NCI-H128 (cell line): ENCODE measurements around the gene OR2V1.
"Not testable (repeated sequence)": the region's sequence is repeated elsewhere in the genome, so short reads cannot be mapped to it uniquely, and the experiment has no call there.

ENCODE experiments used
- DNase-seq: peaks from one replicate; lab custom pipeline; 2025; ENCODE audit not compliant: unreplicated experiment; lab: John Stamatoyannopoulos, UW

The OR2V1 gene

DNA sequence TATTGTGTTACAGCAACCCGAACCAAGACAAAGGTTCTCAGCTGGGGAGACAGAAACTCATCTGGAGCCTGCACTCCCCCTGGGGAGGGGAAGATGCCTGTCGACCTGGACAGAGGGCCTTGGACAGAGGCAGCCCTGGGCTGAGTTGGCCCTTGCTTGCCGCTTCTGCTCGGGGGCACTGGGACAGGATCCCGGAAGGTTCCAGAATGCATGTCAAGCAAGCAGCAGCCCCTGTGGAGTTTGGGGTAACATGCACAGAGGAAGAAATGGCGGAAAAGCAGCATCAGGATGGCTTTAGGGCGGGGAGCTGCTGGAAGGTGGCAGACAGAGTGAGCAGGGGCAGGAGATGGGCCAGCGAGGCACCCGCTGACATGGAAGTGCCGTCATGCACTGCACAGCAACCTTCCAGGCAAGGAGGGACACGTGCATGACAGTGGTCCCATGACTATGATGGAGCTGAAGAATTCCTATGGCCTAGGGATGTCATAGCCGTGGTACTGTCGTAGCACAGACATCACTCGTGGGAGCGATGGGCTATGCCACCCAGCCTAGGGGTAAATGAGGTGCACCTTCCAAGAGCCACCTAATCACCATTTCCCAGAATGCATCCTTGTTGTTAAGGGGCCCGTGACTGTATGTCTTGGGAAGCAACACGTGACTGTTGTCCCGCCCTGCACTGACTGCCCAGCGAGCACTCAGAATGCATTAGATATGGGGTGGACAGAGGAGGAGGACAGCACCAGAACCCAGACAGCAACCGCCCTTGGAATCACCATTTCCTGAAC, 26.2 kb downstream of the OR2V1 start:
- DNase-seq, result not testable (repeated sequence)

DNA sequence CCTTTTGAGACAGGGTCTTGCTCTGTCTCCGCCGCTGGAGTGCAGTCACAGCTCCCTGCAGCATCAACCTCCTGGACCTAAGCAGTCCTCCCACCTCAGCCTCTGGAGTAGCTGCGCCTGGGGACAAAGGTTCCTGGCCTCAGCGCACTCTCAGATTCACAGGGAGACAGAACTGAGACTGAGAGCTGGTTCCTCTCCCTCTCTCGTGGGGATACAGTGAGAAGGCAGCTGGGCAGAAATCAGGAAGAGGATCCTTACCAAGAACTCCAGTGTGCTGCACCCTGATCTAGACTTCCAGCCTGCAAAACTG, 26.8 kb downstream of the OR2V1 start:
- not testable (repeated sequence) for DNase-seq

DNA sequence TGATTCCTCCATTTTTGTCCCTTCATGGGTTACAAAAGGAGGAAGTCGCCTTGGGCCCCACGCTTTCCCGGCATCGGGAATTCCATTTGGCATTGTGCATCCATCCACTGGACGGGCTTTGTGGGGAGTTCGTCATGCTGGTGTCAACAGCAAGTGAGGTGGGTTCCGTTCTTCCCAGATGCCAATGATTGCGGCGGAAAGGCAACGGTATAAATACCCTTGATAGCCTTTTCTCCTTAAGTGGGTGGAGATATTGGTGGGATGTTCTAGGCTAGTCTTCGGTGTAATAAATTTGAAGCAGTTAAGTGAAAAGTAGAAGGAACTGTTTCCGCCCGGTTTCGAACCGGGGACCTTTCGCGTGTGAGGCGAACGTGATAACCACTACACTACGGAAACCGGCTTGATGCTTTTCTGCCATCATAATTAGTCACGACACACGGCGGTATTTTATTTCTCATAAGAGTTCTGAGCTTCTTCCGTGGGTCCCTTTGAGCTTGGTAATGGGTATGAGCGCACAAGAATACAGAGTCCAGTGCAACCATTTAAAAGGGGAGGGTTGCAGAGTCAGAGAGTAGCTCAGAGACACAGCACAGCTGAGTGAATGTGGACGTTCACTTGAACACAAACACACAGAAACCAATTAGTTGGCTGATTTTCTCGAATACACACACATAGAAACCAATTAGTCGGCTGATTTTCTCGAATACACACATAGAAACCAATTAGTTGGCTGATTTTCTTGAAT, 28.9 kb downstream of the OR2V1 start:
- not testable (repeated sequence) for DNase-seq

DNA sequence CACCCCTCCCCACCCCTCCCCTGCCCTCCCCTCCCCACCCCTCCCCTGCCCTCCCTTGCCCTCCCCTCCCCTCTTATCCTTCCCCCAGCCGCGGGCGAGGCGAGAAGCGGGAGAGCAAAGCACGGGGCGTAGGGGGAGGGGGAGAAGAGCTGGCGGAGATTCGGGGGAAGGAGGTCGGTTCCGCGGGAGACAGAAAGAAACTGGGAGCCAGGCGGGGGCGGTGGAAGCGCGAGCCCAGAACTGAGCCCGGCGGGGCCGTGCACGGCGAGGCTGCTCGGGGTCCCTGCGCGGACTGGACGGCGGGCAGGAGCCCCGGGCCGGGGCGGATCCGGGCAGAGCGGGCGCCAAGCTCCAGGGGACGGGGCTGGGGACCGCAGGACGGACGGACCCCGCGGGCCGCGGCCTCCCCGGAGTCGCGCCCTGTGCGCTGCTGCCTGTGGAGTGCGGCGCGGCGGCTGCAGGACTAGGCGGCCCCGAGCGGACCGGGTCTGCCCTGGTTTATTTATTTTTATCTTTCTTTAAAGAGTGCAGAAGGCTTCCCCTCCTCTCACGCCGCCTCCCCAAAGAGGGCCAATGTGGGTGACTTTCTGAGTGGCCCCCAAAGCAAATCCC, 29.8 kb downstream of the OR2V1 start:
- DNase-seq, result not testable (repeated sequence)

DNA sequence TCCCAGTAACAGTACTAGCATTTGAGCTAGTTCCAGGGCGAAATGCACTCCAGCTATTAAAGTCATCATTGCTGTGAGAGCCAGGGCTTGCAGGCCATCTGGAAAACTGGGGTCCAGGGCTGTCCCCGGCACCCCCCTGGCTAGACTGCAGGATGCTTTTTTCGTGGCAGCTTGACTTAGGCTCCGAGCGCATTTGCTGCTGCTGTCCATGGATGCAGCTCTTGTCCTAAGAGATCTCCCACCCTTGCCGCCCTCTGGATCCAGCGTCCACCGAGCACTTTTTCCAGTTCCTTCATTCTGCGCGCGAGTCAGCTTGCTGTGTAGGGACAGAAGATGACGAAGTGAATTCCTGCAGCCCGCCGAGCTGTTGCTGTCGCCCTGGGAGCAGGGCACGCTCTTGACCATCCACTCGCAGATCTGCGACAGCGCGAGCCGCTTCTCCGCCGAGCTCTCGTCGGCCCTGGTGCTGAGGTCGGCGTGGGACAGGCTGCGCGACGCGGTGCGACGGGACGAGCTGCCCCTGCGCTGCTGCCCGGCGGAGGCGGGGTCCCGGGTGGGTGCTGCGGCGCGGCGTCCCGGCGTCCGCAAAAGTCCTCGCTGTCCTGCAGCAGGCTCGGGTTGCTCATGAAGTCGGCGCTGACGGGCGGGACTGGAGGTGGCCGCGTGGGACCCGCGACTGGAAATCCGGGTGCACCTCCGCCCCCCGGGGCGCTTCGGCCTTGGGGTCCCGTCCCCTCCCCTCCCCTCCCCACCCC, 30.7 kb downstream of the OR2V1 start:
- DNase-seq, result no peak

DNA sequence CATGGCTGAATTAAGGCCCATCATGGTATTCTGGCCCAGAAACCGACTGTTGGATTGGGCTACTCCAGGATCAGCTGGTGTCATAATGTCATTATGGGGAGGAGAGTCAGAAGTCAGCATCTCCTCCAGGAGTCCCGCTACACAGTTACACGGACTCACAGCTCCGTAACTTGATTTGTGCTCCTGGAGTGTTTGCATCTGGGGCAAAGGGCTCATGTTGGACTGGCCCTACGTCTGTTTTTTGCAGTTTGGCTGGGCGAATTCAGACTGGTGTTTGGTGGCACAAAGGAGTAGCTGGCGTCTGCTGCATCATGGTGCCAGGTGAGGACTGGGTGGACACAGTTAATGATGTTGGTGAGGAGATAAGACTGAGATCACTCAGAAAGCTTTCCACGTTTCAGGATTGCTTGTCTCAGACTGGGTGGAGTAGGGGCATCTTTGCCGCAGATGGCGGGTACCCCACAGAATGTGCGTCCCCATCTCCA, 31.3 kb downstream of the OR2V1 start:
- DNase-seq, result no peak

DNA sequence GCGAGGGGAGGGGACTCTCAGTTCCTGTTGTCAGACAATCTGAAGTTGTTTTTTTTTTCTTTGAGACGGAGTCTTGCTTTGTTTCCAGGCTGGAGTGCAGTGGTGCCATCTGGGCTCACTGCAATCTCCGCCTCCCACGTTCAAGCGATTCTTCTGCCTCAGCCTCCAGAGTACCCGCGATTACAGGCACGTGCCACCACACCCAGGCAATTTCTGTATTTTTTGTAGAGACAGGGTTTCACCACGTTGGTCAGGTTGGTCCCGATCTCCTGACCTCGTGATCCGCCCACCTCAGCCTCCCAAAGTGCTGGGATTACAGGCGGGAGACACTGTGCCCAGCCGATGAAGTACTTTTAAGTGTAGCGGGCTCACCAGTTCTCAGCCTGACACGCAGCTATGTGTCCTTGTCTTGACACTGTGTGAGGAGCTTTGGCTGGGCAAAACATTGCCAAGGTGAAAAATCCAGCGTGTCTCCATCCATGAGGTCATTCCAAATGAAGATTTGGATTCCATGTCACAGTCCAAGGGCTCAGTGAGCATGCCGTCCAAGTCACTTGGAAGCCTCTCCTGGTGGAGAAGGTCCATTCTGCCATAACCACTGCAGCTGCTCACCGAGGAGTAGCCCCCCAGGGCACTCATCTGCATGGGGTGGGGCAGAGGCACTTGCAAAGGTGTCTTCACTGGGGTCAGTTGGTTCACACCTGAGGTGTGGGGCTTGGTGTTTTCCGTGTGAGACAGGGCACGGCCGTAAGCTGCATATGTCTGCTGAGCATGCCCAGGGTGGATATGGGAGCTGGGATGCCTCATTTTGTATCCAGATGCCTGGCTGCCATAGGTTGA, 32.0 kb downstream of the OR2V1 start:
- DNase-seq, result no peak

DNA sequence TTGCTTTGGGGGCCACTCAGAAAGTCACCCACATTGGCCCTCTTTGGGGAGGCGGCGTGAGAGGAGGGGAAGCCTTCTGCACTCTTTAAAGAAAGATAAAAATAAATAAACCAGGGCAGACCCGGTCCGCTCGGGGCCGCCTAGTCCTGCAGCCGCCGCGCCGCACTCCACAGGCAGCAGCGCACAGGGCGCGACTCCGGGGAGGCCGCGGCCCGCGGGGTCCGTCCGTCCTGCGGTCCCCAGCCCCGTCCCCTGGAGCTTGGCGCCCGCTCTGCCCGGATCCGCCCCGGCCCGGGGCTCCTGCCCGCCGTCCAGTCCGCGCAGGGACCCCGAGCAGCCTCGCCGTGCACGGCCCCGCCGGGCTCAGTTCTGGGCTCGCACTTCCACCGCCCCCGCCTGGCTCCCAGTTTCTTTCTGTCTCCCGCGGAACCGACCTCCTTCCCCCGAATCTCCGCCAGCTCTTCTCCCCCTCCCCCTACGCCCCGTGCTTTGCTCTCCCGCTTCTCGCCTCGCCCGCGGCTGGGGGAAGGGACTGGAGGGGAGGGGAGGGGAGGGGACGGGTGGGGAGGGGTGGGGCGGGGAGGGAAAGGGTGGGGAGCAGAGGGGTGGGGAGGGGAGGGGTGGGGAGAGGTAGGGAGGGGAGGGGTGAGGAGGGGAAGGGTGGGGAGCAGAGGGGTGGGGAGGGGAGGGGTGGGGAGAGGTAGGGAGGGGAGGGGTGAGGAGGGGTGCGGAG, 33.0 kb downstream of the OR2V1 start:
- not testable (repeated sequence) for DNase-seq

DNA sequence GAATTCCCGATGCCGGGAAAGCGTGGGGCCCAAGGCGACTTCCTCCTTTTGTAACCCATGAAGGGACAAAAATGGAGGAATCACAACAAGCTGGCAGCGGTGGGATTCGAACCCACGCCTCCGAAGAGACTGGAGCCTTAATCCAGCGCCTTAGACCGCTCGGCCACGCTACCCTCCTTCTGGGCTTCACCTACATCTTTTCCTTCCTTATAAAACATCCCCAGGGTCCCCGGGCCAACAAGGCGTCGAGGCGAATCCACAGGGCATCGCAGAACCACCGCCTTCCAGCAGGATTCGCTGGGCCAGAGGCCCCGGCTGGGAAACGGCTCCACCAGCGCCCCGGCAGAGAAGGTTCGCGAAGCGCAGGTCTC, 33.6 kb downstream of the OR2V1 start:
- DNase-seq, result not testable (repeated sequence)

DNA sequence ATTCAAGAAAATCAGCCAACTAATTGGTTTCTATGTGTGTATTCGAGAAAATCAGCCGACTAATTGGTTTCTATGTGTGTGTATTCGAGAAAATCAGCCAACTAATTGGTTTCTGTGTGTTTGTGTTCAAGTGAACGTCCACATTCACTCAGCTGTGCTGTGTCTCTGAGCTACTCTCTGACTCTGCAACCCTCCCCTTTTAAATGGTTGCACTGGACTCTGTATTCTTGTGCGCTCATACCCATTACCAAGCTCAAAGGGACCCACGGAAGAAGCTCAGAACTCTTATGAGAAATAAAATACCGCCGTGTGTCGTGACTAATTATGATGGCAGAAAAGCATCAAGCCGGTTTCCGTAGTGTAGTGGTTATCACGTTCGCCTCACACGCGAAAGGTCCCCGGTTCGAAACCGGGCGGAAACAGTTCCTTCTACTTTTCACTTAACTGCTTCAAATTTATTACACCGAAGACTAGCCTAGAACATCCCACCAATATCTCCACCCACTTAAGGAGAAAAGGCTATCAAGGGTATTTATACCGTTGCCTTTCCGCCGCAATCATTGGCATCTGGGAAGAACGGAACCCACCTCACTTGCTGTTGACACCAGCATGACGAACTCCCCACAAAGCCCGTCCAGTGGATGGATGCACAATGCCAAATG, 34.1 kb downstream of the OR2V1 start:
- not testable (repeated sequence) for DNase-seq

DNA sequence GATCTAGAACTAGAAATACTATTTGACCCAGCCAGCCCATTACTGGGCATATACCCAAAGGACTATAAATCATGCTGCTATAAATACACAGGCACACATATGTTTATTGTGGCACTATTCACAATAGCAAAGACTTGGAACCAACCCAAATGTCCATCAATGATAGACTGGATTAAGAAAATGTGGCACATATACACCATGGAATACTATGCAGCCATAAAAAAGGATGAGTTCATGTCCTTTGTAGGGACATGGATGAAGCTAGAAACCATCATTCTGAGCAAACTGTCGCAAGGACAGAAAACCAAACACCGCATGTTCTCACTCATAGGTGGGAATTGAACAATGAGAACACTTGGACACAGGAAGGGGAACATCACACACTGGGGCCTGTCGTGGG, 35.8 kb downstream of the OR2V1 start:
- not testable (repeated sequence) for DNase-seq

DNA sequence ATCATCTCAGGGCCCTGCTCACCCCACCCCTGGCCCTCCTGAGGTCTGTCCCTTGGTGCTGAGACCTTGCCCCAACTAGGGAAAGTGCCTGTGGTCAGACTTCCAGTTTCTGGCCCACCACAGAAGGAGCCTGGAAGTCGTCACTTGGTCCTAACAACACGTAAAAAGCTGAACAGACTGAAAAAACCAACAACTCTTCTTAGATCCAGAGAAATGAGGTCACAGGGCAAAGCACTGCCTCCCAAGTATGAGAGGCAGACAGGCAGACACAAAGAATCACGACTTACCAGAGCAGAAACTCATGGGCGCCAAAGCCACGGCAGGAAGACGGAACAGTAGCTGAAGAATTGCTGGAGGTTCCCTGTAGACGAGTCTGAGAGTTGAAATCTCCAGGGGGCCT, 38.5 kb downstream of the OR2V1 start:
- no peak for DNase-seq

DNA sequence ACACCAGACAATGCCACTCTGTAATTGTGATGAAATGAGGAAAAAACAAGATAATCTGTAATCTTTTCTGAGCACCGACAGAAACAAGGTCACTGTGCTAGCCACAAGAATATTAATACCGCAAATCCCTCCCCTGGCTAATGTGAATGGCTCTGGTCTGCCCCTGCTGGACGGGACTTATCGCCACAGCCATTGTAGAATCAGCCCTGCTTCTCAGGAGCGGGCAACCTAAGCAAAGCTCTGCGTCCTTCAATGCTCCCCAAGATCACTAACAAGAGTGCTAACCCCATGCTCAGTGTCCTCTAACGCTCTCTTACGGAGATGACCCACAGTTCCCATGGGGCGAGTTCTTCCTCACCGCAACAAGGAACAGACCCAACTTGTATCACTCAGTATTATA, 42.7 kb downstream of the OR2V1 start:
- no peak for DNase-seq

DNA sequence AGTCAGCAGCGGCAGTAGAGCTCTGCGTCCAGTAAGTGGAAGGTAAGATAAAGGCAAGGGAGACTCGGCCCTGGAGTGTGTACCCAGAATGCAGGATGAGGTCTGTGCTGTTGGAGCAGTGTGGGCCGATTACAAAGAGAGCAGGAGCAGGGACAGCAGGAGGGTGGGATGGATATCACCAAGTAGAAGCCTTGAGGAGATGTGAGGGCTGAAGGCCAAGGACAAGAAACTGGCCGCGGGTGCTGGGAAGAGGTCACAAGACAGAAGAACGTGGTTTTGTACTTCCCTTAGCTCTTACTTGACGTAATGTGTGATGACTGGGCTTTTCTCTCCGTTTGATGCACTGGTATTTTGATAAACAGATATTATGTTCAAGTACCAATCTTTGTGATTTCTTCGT, 43.7 kb downstream of the OR2V1 start:
- DNase-seq, result no peak

DNA sequence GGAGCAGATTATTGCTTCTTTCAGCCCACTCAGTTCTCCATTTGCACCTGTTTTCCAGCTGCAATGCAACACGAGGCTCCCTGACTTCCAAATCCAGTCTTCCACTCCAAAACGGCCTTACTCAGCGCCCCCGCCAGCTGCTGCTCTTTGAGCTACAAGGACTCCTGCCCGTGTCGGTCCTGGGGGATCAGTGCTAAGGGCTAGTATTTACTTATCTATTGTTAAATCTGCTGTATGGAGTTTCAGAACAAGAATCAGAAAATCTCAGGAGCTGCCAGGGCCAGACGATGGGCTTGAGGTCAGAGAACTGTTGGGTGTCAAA, 44.1 kb downstream of the OR2V1 start:
- no peak for DNase-seq

DNA sequence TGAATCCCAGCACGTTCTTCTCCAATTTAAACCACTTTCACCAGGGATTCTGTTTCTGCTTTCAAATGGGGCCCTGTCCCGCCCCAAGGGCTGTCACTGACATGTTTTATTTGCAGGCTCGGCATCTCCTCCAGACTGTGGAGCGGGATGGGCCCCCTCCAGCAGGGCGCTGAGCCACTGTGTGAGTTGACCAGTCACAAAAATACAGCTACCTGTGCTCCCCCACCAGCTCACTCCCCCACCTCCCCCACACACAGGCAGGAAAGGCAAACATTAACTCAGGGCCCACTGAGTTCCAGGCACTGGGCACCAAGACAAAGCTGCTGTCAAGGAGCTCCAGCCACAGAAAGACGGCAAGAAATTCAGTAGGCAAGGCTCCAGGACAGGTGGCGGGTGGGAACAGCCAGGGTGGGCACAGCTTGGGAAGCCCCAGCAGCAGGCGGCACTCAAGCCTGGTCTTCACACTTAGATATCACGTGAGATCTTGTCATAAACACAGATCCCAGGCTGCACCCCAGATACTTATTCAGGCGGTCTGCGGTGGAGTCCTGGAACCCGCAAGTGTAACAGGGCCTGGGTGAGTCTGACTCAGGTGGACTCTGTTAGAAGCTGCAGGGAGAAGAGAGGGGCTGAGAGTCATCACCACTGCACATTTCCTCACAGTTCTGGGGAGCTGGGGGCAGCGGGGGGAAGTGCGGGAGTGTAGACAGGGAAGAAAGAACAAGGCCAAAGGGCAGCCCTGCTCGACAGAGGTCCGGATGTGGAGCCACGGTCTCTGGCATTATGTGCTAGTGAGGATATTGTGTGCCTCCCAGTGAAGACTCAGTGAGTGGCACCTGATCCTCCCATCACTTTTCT, 44.7 kb downstream of the OR2V1 start:
- DNase-seq, result no peak

DNA sequence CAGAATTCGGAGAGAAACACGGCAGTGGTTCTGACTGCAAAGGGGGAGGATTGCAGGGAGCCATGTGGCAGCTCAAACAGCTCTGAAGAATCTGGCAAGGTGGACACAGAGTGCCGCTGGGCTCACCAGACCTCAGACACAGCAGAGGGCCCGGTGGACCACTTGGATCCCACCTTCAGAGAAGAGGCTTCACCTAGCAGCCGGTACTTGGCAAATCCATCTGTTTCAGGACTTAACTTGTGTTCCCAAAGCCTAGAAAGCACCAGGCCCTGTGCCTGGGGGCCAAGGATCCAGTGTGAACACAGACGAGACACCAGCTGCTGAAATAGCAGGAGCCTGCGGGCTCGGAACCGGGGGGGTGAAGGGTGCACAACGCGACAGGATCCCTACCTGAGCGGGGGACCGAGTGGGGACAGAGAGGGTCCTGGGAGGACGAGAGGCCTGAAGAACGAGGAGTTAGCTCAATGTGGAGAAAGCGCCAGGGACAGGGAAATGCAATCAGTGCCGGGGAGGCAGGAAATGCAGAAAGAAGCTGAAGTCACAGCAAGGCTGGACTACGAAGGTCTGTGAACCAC, 46.3 kb downstream of the OR2V1 start:
- DNase-seq, result no peak

DNA sequence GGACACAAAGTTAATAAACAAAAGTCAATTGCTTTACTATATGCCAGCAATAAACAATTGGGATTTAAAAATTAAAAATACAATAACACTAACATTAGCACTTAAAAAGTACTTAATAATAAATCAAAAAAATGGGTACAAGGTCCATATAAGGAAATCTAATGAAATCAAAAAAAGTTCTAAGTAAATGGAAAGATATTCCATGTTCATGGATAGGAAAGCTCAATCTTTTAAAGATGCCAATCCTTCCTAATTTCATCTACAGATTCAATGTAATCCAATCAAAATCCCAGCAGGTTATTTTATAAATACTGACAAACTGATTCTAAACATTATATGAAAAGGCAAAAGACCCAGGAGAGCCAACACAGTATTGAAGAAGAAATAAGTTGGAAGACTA, 49.0 kb downstream of the OR2V1 start:
- no peak for DNase-seq
